ENCODE results near the gene RPE65.
"Not testable (repeated sequence)": the region's sequence is repeated elsewhere in the genome, so short reads cannot be mapped to it uniquely, and the experiment has no call there.

RPE65 gene

DNA sequence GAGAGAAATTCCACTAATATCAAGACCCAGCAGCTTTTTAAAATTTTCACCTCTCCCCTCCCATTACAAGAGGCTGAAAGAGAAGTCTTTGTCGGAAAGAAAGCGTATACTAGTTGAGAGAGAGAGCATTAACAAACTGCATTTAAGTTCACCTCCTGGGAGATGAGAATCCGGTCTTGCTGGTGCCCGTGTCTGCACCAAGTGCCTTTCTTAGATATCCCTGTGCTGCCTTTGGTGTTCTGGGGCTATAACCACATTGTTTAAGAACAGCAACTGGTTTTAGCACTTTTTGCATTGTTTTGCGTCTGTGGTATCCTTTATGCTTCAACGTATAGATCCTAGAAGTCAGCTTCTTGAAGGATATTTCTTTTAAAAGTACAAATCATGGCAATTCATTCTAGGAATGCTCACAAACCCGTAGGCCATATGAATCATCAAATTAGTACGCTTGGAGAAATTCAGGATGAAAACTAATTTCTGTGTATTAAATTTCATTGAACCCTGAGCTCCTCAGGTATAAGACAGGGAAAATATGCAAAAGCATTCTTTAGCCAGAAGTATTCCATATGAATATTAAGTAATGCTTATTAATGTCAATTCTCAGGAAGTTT lies 3.4 kb upstream of the RPE65 start:
- no peak for DNase-seq (ENCODE audit: low read depth)

DNA sequence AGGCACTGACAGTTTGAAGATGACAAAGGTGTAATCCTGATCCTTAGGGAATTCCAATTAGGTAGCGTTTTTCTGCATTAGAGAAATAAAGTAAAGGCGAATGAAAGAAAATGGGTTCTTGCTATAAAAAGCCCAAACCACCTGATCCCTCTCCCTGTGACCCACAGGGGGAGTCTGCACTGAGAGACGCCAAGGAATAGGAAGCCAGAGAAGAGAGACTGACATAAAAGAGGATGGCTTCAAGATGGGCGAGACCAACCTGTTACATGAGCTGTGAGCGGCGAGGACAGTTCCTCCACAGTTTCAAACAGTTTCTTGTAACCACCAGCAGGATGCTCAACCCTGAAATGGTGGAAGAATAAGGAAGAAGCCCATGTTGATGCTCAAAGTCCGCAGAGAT lies 1.4 kb downstream of the RPE65 start:
- DNase-seq (ENCODE audit: low read depth) = no peak

DNA sequence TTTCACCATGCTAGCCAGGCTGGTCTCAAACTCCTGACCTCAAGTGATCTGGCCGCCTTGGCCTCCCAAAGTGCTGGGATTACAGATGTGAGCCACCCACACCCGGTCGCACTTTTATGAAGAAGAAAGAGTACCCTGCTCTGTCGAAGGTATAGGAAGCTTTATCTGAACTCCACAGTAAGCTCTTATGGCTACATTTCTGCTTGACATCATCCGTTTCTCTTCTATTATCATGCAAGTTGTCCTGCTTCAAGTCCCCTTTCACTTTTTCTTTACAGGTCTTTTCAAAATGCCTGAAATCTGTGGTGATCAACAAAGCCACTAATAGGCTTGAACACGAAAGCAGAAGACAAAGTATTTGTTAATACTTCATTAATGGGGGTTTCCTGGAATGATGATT lies 4.0 kb downstream of the RPE65 start:
- no peak for DNase-seq (ENCODE audit: low read depth)

DNA sequence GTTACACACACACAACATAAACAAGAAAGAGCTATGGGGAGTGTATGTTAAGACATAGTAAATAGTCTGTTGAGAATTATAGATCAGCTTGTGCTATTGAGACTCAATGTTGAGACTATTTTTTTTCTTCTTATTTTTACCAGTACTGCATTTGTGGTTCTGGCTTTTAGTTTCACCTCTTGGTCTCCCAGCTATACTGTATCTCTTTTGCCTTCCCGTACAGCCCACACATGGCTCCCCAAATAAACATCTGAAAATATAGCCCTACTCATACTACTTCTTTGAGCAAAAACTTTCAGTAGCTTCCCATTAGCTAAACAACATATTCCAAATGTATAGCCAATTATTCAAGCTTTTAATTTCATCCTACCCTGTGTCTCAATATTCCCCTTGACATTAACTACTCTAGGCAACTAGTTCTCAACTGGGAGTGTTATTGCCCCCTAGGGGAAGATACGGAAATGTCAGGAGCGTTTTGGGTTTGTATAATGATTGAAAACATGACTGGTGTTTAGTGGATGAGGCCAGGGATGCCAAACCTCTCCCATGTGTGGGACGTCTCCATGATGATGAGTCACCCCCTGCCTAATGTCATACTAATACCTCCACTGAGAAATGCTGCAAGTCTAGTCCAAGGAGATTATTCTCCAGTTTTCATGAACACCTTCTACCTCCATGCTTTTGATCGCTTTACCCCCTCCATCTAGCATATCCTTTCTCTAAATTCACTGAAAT lies 6.8 kb downstream of the RPE65 start:
- DNase-seq (ENCODE audit: low read depth) = peak; percentile 63

DNA sequence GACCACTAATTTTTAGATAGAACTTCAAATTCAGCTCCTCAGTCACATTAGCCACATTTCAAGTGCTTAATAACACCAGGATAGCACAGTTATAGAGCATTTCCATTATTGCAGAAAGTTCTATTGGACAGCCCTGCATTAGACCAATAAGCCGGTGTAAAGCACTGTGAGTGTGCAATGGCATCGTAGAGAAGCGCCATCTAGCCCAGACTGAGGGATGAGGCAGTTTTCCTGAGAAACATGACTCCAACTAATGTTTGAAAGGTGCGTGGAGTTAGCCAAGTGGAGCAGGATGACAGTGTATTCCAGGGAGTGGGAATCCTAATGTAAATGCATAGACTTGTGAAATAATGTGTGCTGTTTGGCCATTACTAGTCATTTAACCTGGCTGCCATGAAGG lies 7.7 kb downstream of the RPE65 start:
- DNase-seq (ENCODE audit: low read depth) = no peak

DNA sequence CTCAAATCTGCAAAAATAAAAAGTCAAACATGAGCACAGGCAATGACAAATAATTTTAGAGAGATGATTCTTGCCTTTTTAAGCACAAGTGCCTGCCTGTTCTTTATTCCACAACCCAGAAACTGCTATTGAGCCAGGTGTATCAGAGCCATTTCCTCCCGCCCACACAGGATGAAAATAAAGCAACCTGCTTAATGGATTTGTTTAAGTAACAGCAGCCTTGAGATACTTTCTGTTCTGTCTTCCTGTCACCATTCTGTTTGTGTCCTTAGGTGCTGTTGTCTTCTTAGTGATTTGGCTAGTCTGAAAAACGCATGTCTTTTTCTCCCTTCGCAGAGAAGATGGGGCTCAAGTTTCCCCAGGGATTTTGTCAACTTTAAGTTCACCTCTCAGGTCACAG lies 11.4 kb downstream of the RPE65 start:
- no peak for DNase-seq (ENCODE audit: low read depth)

DNA sequence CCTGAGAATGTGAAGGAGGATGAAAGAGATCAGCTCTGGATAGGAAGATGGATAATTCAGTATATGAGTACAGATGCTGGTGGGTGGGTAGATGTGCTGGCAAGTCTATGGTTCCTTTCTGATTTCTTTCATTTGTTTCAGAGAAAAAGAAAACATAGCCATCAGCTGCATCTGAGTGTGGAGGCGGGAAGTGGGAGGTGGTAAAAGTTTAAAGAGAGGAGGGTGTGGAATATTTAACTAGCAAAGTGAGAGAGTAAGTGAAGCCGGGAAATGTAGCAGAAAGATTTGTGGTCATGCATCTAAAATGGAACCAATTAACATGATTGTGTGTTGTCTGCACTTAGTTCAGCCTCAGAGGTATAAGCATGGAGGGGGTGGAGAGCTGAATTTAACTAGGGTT lies 16.4 kb downstream of the RPE65 start:
- DNase-seq (ENCODE audit: low read depth) = no peak

DNA sequence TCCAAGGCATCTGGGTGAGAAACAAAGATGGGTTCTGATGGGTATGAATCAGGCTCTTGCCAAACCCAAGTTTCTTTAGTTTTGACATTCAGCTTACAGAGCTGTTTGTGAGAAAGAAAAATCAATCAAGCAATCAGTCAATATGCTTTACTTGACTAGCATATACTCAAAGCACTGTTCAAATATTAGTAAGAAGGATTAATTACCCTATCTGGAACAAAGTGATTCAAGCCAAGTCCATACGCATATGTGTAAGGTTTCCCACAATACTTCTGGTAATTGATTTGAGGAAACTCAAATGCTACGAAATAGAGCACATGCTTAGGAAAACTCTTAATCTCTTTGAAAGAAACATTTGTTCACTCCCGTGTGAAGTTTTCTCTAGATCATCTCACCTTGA lies 18.7 kb downstream of the RPE65 start:
- no peak for DNase-seq (ENCODE audit: low read depth)

DNA sequence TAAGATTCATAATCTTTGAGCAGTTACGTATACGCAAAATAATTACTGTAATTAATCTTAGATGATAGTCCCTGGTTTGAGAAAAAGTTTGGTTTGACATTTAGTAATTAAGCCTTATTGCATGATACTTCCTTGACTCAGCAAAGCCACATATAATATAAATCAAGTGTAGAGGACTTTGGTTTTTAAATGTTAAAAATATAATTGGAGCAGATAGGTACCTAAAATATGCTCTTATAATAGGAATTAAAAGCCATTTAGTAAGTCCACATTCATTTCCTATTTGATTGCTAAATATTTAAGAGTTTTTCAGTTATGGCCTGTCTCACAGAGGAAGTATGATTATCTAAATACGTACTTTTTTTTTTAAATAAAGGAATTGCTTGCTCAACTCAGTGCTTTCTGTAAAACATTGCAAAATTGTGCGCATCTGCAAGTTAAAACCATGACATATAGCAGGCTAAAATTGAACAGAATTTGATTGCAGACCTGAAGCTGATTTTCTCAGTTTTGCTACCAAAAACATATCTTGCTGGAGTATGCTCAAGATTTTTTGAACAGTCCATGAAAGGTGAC lies 20.4 kb downstream of the RPE65 start:
- DNase-seq (ENCODE audit: low read depth) = no peak

DNA sequence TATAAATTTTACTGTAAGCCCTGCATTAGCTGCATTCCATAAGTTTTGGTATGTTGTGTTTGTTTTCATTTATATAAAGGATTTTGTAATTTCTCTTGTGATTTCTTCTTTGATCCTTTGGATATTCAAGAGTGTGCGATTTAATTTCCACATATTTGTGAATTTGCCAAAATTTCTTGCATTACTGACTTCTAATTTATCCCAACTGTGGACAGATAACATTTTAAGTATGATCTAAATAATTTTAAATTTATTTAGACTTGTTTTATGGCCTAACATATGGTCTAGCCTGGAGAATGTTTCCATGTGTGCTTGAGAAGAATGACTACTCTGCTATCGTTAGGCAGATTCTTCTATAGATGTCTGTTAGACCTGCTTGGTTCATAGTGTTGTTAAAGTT lies 23.2 kb downstream of the RPE65 start:
- no peak for DNase-seq (ENCODE audit: low read depth)

DNA sequence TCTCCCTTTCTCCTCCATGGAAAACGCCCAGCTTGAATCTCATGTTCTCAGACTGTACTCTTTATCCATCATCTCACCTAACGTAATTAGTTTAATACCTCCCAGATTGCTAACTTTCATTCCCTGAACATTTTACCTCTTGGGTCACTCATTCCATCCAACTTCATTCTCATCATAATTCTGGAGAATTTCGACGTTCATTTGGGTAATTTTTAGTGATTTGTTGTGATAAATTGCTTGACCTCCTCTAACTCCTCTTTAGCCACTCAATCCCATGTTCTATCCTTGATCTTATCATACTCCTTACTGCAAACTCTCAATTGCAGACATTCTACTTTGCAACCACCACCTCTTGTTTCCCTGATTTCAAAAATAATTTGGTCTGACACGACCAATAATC lies 28.4 kb downstream of the RPE65 start:
- DNase-seq (ENCODE audit: low read depth) = no peak

DNA sequence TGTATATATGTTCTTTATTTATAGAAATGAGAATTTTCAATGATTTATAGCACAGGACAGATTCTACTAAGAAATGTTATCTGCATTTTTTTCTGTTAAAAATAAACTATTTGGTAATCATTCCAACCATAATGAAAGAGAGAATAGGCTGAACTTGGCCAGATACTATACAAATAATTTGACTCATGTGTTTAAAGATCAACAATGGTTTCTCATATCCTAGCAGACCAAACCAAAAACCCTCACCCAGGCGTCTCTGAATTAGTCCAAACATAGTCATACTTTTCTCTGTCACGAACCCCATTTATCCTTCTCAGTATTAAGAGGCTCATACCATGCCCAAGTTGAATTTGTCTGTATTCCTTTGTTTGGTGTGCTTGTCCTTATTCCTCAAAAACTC lies 40.3 kb downstream of the RPE65 start:
- no peak for DNase-seq (ENCODE audit: low read depth)

DNA sequence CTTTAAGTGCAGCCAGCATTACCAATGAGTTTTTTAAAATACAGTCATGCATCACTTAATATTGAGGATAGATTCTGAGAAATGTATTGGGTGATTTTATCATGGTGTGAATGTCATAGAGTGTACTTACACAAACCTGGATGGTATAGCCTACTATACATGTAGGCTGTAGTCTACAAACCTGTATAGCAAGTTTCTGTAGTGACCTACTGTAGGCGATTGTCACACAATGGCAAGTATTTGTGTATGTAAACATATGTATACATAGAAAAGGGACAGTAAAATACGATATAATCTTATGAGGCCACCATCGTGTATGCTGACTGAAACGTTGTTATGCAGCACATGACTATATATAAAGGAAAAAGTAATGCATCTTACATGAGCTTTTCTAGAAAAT lies 48.2 kb downstream of the RPE65 start:
- DNase-seq (ENCODE audit: low read depth) = no peak

DNA sequence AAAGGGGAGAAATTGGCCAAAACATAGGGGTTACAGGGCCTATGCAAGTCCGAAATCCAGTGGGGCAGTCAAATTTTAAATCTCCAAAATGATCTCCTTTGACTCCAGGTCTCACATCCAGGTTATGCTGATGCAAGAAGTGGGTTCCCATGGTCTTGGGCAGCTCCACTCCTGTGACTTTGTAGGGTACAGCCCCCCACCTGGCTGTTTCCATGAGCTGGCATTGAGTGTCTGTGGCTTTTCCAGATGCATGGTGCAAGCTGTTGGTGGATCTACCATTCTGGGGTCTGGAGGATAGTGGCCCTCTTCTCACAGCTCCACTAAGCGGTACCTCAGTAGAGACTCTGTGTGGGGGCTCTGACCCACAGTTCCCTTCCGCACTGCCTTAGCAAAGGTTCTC lies 54.2 kb downstream of the RPE65 start:
- not testable (repeated sequence) for DNase-seq (ENCODE audit: low read depth)

DNA sequence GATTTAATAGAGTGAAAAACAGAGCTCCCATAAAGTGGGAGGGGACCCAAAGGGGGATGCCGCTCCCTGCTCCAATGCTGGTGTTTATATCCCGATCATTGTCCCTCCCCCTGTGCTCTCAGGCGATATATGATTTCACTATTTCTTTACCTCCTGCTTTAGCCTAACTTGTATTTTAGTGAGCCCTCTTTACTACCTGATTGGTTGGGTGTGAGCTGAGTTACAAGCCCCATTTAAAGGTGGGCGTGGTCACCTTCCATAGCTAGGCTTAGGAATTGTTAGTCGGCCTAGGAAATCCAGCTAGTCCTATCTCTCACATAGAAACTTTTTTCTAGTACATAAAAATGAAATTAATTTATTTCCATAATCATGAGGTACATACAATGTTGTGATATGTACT lies 57.3 kb downstream of the RPE65 start:
- not testable (repeated sequence) for DNase-seq (ENCODE audit: low read depth)

DNA sequence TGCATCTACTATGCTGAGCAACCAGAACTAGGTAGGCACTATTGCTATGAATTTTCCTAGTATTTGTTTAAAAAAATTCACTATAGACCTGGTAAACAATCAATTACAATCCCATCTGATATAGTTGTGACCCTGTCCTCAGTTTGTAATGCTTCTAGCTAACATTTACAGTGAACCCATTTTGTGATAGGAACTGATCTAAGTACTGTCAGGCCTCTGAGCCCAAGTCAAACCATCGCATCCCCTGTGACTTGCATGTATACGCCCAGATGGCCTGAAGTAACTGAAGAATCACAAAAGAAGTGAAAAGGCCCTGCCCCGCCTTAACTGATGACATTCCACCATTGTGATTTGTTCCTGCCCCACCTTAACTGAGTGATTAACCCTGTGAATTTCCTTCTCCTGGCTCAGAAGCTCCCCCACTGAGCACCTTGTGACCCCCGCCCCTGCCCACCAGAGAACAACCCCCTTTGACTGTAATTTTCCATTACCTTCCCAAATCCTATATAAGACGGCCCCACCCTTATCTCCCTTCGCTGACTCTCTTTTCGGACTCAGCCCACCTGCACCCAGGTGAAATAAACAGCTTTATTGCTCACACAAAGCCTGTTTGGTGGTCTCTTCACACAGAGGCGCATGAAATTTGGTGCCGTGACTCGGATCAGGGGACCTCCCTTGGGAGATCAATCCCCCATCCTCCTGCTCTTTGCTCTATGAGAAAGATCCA lies 63.8 kb downstream of the RPE65 start:
- DNase-seq (ENCODE audit: low read depth) = not testable (repeated sequence)

DNA sequence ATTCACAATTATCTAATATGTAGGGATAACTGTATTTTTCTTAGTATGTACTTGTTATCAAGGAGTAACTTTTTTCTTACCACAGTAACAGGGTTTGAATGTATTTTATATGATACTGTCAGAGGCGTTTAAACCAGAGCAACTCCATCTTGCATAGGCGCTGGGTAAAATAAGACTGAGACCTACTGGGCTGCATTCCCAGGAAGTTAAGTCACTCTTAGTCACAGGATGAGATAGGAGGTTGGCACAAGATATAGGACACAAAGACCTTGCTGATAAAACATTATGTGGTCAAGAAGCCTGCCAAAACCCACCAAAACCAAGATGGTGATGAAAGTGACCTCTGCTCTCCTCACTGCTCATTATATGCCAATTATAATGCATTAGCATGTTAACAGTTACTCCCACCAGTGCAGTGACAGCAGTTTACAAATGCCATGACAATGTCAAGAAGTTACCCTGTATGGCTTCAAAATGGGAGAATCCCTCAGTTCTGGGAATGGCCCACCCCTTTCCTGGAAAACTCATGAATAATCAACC lies 64.8 kb downstream of the RPE65 start:
- peak; percentile 47 for DNase-seq (ENCODE audit: low read depth)

DNA sequence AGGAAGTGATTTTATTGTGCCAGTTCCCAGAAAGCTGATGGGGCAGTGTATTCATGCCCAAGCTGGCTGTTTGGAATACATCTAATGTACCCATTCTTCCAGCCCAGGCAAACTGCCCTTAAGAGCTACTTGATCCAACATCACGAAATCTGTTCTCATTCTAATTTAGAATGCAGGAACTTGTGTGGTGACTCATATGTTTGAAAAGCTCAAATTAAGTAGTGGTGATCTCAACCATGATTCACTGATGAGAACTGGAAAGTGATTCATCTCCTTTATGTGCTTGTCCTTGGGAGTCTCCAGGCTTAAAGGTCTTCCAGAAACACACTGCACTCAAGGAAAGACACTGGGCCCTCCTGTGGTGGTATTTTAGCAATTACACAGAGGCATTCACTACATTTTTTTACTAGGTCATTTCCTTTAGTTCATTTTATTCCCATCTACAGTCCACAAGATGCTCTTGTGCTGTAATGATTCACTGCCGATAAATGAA lies 65.4 kb downstream of the RPE65 start:
- DNase-seq (ENCODE audit: low read depth) = peak; percentile 100

DNA sequence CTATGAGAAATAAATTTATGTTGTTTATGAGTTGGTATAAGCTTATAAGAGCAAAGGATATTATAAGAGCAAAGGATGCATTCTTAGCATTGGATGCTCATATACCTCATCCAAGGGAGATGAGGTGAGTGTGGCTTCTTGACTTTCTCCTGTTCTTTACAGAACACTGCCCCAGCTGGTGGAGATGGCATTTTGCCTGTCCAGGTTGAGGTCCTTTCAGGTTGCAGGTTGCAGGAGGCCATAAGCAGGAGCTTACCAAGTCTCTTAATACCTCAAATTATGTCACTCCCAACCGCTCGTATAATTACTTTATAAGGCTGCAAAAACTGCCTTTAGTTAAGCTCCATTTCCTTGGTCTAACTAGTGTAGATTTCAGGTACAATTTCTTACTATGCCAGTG lies 66.7 kb downstream of the RPE65 start:
- no peak for DNase-seq (ENCODE audit: low read depth)

DNA sequence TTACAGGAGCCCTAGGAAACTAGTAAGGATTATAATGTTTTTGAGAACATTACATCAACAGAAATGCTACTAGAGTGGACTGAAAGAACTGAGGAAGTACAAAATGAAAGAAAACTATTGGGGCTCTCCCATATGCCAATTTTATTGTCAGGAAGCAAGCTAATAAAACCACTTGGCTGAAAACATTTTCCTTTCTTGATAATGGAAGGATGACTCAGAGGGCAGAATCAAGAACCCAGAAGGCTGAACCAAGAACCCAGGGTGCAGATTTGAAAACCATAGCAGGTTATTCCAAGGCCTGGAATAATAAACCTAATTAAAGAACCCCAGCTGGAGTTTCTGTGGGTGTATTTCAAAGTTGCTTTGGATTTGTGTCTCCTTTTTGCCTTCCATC lies 70.7 kb downstream of the RPE65 start:
- DNase-seq (ENCODE audit: low read depth) = peak; percentile 44
